GM19025 (cell line): ENCODE results near the gene OR10S1.
"Not testable (repeated sequence)": the region's sequence is repeated elsewhere in the genome, so short reads cannot be mapped to it uniquely, and the experiment has no call there.

ENCODE experiments used
- ATAC-seq: cut with Tn5 transposase; IDR thresholded peaks from one replicate; pipeline ENCODE4 v1.9.1; 2021; ENCODE audit warnings: mild to moderate bottlenecking, low read depth, moderate library complexity; ENCODE audit not compliant: unreplicated experiment

The OR10S1 gene

GRCh38 chr11:123977731-123978347 lies at the start of gene OR10S1:
Gene OR10S1, minus strand, starts transcription at chr11:123977781. Its CDS starts 117 bp downstream, at chr11:123977664.
- no peak for ATAC-seq

GRCh38 chr11:124026498-124026897 lies 48.9 kb upstream of the OR10S1 start, which contains the start of gene OR10G8:
Gene OR10G8, plus strand, starts transcription at chr11:124026798. Its CDS starts 2,825 bp downstream, at chr11:124029623.
- no peak for ATAC-seq

GRCh38 chr11:124015837-124016236 lies 38.3 kb upstream of the OR10S1 start:
- not testable (repeated sequence) for ATAC-seq

- ATAC-seq, result no peak
Measured at GRCh38 chr11:124012697-124013096, 35.1 kb upstream of the OR10S1 start, which contains the start of gene OR10G4. Gene OR10G4, plus strand, starts transcription at chr11:124012997. Its CDS starts 2,578 bp downstream, at chr11:124015575.

- no peak for ATAC-seq
Measured at GRCh38 chr11:123995119-123995518, 17.5 kb upstream of the OR10S1 start, which contains the start of gene OR10G6. Gene OR10G6, minus strand, starts transcription at chr11:123995161. Its CDS starts 0 bp downstream, at chr11:123995161.

GRCh38 chr11:123979311-123979710 lies 1.7 kb upstream of the OR10S1 start:
- ATAC-seq, result no peak

GRCh38 chr11:123976770-123977560 lies 616 bp downstream of the OR10S1 start:
- no peak for ATAC-seq

GRCh38 chr11:123973816-123974215 lies 3.8 kb downstream of the OR10S1 start:
- no peak for ATAC-seq

GRCh38 chr11:123956752-123957151 lies 20.8 kb downstream of the OR10S1 start:
- ATAC-seq, result no peak

- no peak for ATAC-seq
Measured at GRCh38 chr11:123945132-123945531, 32.4 kb downstream of the OR10S1 start.

- no peak for ATAC-seq
Measured at GRCh38 chr11:123943738-123944137, 33.8 kb downstream of the OR10S1 start, which contains the start of gene OR6T1. Gene OR6T1, minus strand, starts transcription at chr11:123943838. Its CDS starts 0 bp downstream, at chr11:123943838.

GRCh38 chr11:123942413-123942812 lies 35.2 kb downstream of the OR10S1 start:
- ATAC-seq, result no peak

- no peak for ATAC-seq
Measured at GRCh38 chr11:123939317-123939716, 38.3 kb downstream of the OR10S1 start, which contains the start of gene OR4D5. Gene OR4D5, plus strand, starts transcription at chr11:123939617. Its CDS starts 0 bp downstream, at chr11:123939617.
